H1 (cell line): ENCODE results near the gene SAMD4A. TPM values are rescaled to one million over a fixed set of nuclear protein-coding genes. Genes with fewer than 3 reads are reported as not detected.

ENCODE experiments used
- CTCF ChIA-PET: fragments of 300-600 bp; sonication (Branson Sonifier 250); formaldehyde crosslinking; loops from one replicate; lab custom pipeline; 2021; ENCODE audit not compliant: partially characterized antibody; lab: Charles Lee
- POLR2A ChIA-PET: fragments of 300-600 bp; sonication (Branson Sonifier 250); formaldehyde crosslinking; loops from one replicate; lab custom pipeline; 2021; ENCODE audit warnings: inconsistent platforms; ENCODE audit not compliant: partially characterized antibody; lab: Charles Lee
- DNase-seq, 2 experiments: peaks; one replicate each; pipeline versions ENCODE4 v3.0.0 to v3.0.0-alpha.2; 2010 to 2022; ENCODE audit warnings: low spot score in 2 of 2, low read depth in 1 of 2, mixed read lengths in 1 of 2
- FAIRE-seq: peaks from 2 replicates; lab custom pipeline; 2011; peaks lifted over from hg19 to GRCh38; lab: Jason Lieb, UNC
- H2AFZ ChIP-seq: 2 replicates; pipeline ENCODE4 v1.8.1; 2012; ENCODE audit warnings: low read length, inconsistent platforms
- H2AK5ac ChIP-seq: 2 replicates; pipeline ENCODE4 v1.6.1; 2013; ENCODE audit warnings: low read depth, low read length
- H2BK120ac ChIP-seq: replicated peaks from 2 replicates; pipeline ENCODE3; 2013; ENCODE audit warnings: low read depth, low read length, inconsistent platforms
- H2BK12ac ChIP-seq: 2 replicates; pipeline ENCODE4 v1.6.1; 2013; ENCODE audit warnings: low read depth, low read length
- H2BK15ac ChIP-seq: 2 replicates; pipeline ENCODE4 v1.6.1; 2013; ENCODE audit warnings: low read length
- H2BK20ac ChIP-seq: 2 replicates; pipeline ENCODE4 v1.6.1; 2013; ENCODE audit warnings: low read length
- H2BK5ac ChIP-seq: 2 replicates; pipeline ENCODE4 v1.6.1; 2013; ENCODE audit warnings: low read depth, low read length
- H3K14ac ChIP-seq: 2 replicates; pipeline ENCODE4 v1.6.1; 2013; ENCODE audit warnings: inconsistent platforms; ENCODE audit not compliant: insufficient read length
- H3K18ac ChIP-seq: 2 replicates; pipeline ENCODE4 v1.6.1; 2013; ENCODE audit warnings: low read length; ENCODE audit errors: extremely low read depth
- H3K23ac ChIP-seq: 2 replicates; pipeline ENCODE4 v1.6.1; 2013; ENCODE audit warnings: inconsistent platforms; ENCODE audit not compliant: insufficient read length
- H3K23me2 ChIP-seq: 2 replicates; pipeline ENCODE4 v1.6.1; 2013; ENCODE audit warnings: low read depth, low read length
- H3K27ac ChIP-seq: 2 replicates; pipeline ENCODE4 v1.6.1; 2011; ENCODE audit warnings: low read depth, low read length, inconsistent platforms
- H3K27me3 ChIP-seq, 4 experiments: replicated peaks in 1 of 4; 1 replicate in 1 of 4; 2 replicates in 3 of 4; pipeline versions ENCODE4 v1.6.1 to v1.8.1; 2011 to 2013; ENCODE audit warnings: low read length in 3 of 4, mild to moderate bottlenecking in 3 of 4, inconsistent platforms in 2 of 4, mixed read lengths in 2 of 4, moderate library complexity in 1 of 4; ENCODE audit not compliant: control insufficient read depth in 3 of 4, insufficient read depth in 3 of 4; ENCODE audit errors: extremely low read depth in 1 of 4
- H3K36me3 ChIP-seq, 4 experiments: 2 replicates each; pipeline versions ENCODE4 v1.6.1 to v1.8.1; 2011 to 2013; ENCODE audit warnings: mild to moderate bottlenecking in 4 of 4, low read length in 3 of 4, moderate library complexity in 2 of 4, control low read depth in 1 of 4, inconsistent platforms in 1 of 4; ENCODE audit not compliant: insufficient read depth in 4 of 4, control insufficient read depth in 2 of 4
- H3K4ac ChIP-seq: replicated peaks from 2 replicates; pipeline ENCODE3; 2013; ENCODE audit warnings: low read length, low read depth, mixed read lengths, inconsistent platforms; ENCODE audit not compliant: insufficient read length
- H3K4me1 ChIP-seq, 4 experiments: replicated peaks in 1 of 4; 1 replicate in 1 of 4; 2 replicates in 3 of 4; pipeline versions ENCODE4 v1.6.1 to v1.8.1; 2011 to 2013; ENCODE audit warnings: low read length in 3 of 4, inconsistent platforms in 2 of 4, mixed read lengths in 1 of 4; ENCODE audit not compliant: insufficient read depth in 4 of 4, control insufficient read depth in 3 of 4
- H3K4me2 ChIP-seq, 2 experiments: 2 replicates each; pipeline versions ENCODE4 v1.6.1 to v1.8.1; 2011 to 2013; ENCODE audit warnings: low read depth in 2 of 2, low read length in 2 of 2, control low read depth in 1 of 2, inconsistent platforms in 1 of 2, mild to moderate bottlenecking in 1 of 2; ENCODE audit not compliant: insufficient read depth in 1 of 2
- H3K4me3 ChIP-seq, 4 experiments: fragments of 200-600, 300-600 bp in 1 of 4; sonication (generic), shearing (Covaris generic), sonication (Bioruptor Twin) in 1 of 4; 2 replicates each; pipeline versions ENCODE4 v1.5.1 to v1.8.1; 2011 to 2016; ENCODE audit warnings: low read length in 4 of 4, low read depth in 3 of 4, control low read depth in 2 of 4, inconsistent platforms in 2 of 4, mild to moderate bottlenecking in 2 of 4, mixed read lengths in 1 of 4, moderate library complexity in 1 of 4; ENCODE audit not compliant: insufficient read depth in 2 of 4; ENCODE audit errors: extremely low read depth in 1 of 4
- H3K56ac ChIP-seq: replicated peaks from 2 replicates; pipeline ENCODE3; 2013; ENCODE audit warnings: low read depth, mild to moderate bottlenecking, mixed read lengths, low read length, inconsistent platforms; ENCODE audit not compliant: insufficient read length
- H3K79me1 ChIP-seq: 2 replicates; pipeline ENCODE4 v1.6.1; 2013; ENCODE audit warnings: low read depth, low read length, control low read depth
- H3K79me2 ChIP-seq, 2 experiments: 2 replicates each; pipeline versions ENCODE4 v1.6.1 to v1.8.1; 2012 to 2013; ENCODE audit warnings: low read length in 2 of 2, mild to moderate bottlenecking in 2 of 2, inconsistent platforms in 1 of 2; ENCODE audit not compliant: insufficient read depth in 2 of 2, control insufficient read depth in 1 of 2
- H3K9ac ChIP-seq, 4 experiments: replicated peaks in 1 of 4; 1 replicate in 1 of 4; 2 replicates in 3 of 4; pipeline versions ENCODE4 v1.6.1 to v1.8.1; 2011 to 2013; ENCODE audit warnings: low read depth in 3 of 4, low read length in 3 of 4, control low read depth in 2 of 4, mild to moderate bottlenecking in 2 of 4, moderate library complexity in 2 of 4, inconsistent platforms in 1 of 4; ENCODE audit errors: extremely low read depth in 1 of 4
- H3K9me3 ChIP-seq, 2 experiments: 2 replicates each; pipeline versions ENCODE4 v1.6.1 to v1.8.1; 2012 to 2013; ENCODE audit warnings: mild to moderate bottlenecking in 2 of 2, moderate library complexity in 2 of 2, control low read depth in 1 of 2, inconsistent platforms in 1 of 2, low read depth in 1 of 2, low read length in 1 of 2, mixed read lengths in 1 of 2; ENCODE audit not compliant: insufficient read depth in 2 of 2
- H4K20me1 ChIP-seq, 2 experiments: replicated peaks in 1 of 2; 2 replicates each; pipeline versions ENCODE3 to v1.8.1; 2011 to 2013; ENCODE audit warnings: inconsistent platforms in 2 of 2, low read length in 2 of 2, mild to moderate bottlenecking in 1 of 2; ENCODE audit not compliant: insufficient read depth in 2 of 2, control insufficient read depth in 1 of 2
- H4K5ac ChIP-seq: 2 replicates; pipeline ENCODE4 v1.6.1; 2013; ENCODE audit warnings: low read length, low read depth, mixed read lengths, inconsistent platforms; ENCODE audit not compliant: insufficient read length
- H4K8ac ChIP-seq: 2 replicates; pipeline ENCODE4 v1.8.0; 2013; ENCODE audit warnings: mild to moderate bottlenecking, moderate library complexity, low read length, inconsistent platforms; ENCODE audit not compliant: insufficient read depth; ENCODE audit errors: extremely low read depth
- H4K91ac ChIP-seq: replicated peaks from 2 replicates; pipeline ENCODE3; 2013; ENCODE audit warnings: low read length, mixed read lengths, inconsistent platforms; ENCODE audit not compliant: insufficient read length
- BRCA1 ChIP-seq: IDR thresholded peaks from 2 replicates; pipeline ENCODE4 v1.6.1; 2012; ENCODE audit warnings: low read depth, low read length, improper control_type of control experiment
- EP300 ChIP-seq, 2 experiments: IDR thresholded peaks; 1 replicate in 1 of 2; 2 replicates in 1 of 2; pipeline ENCODE4 v1.6.1; 2011 to 2012; ENCODE audit warnings: low read depth in 2 of 2, low read length in 2 of 2, mild to moderate bottlenecking in 2 of 2, borderline replicate concordance in 1 of 2, inconsistent platforms in 1 of 2, moderate library complexity in 1 of 2
- FOSL1 ChIP-seq: IDR thresholded peaks from 2 replicates; pipeline ENCODE4 v1.6.1; 2011; ENCODE audit warnings: mild to moderate bottlenecking, low read depth, low read length, moderate library complexity; ENCODE audit not compliant: insufficient read depth
- HDAC2 ChIP-seq, 2 experiments: fragments of 300-600 bp in 1 of 2; sonication (generic) in 1 of 2; IDR thresholded peaks; 2 replicates each; pipeline ENCODE4 v1.6.1; 2011 to 2012; ENCODE audit warnings: low read depth in 2 of 2, low read length in 2 of 2, mild to moderate bottlenecking in 2 of 2, moderate library complexity in 2 of 2, borderline replicate concordance in 1 of 2, inconsistent platforms in 1 of 2
- POLR2AphosphoS5 ChIP-seq: IDR thresholded peaks from 2 replicates; pipeline ENCODE4 v1.6.1; 2011; ENCODE audit warnings: low read depth, low read length
- RAD21 ChIP-seq, 2 experiments: IDR thresholded peaks in 1 of 2; conservative IDR thresholded peaks in 1 of 2; 2 replicates each; pipeline ENCODE4 v1.6.1; 2011; ENCODE audit warnings: low read depth in 2 of 2, low read length in 2 of 2, improper control_type of control experiment in 1 of 2, inconsistent platforms in 1 of 2, mild to moderate bottlenecking in 1 of 2, moderate library complexity in 1 of 2
- RXRA ChIP-seq: IDR thresholded peaks from 2 replicates; pipeline ENCODE4 v1.6.1; 2011; ENCODE audit warnings: low read depth, mild to moderate bottlenecking, low read length, moderate library complexity; ENCODE audit not compliant: insufficient read depth
- TAF1 ChIP-seq: IDR thresholded peaks from 2 replicates; pipeline ENCODE4 v1.6.1; 2011; ENCODE audit warnings: mild to moderate bottlenecking, low read depth, low read length
- ZNF274 ChIP-seq: IDR thresholded peaks from 2 replicates; pipeline ENCODE4 v1.7.0; 2012; ENCODE audit warnings: low read length, borderline replicate concordance; ENCODE audit errors: extremely low read depth
- WGBS, 2 experiments: shearing (Covaris generic) in 1 of 2; methylation state at CpG; one replicate each; pipeline versions ENCODE4 v1.1.6 to v1.1.7; 2013 to 2015; ENCODE audit warnings: low lambda C conversion rate in 2 of 2, mixed read lengths in 2 of 2, inconsistent platforms in 1 of 2, low coverage in 1 of 2, missing lambda C conversion rate in 1 of 2; ENCODE audit not compliant: insufficient replicate concordance in 2 of 2, insufficient coverage in 1 of 2, insufficient read length in 1 of 2; ENCODE audit errors: extremely low coverage in 1 of 2, missing lambda C conversion rate in 1 of 2; 5-methylcytosine and 5-hydroxymethylcytosine counted together
- polyA plus RNA-seq, 7 experiments: library from polyadenylated mRNA; depleted of rRNA in 3 of 7; stranded (reverse) in 5 of 7; unstranded in 2 of 7; fragments of >200 nt in 5 of 7; fragments of 200-250 nt in 2 of 7; gene quantifications; 1 replicate in 5 of 7; 2 replicates in 1 of 7; 4 replicates in 1 of 7; pipeline versions ENCODE4 v1.2.1 to v1.2.3, GENCODE V29; 2011 to 2013; ENCODE audit warnings: missing spikeins in 2 of 7, mixed read lengths in 2 of 7
- total RNA-seq: library from RNA; stranded (reverse); fragmentation: NEBNext Ultra II Directional; extraction: Animal tissue kit (Norgen Biotek cat#: 25700); gene quantifications from 2 replicates; pipeline ENCODE4 v1.2.1, GENCODE V29; 2021

The SAMD4A gene
- total and polyA plus RNA-seq, 2 of the 8 experiments (the other 6 are each of a cell fraction or from before 2014, with no cell fraction given): 2.4 to 12.3 TPM

- Histone ChIP-seq H3K36me3 (0 out of 8 replicates have a peak, but pooled peaks cover 0 to 2% (median 0%) of the 10 kb centered on the region in 4 experiments), H2AFZ (no peak overlapping the region), H2BK5ac (no peak overlapping the region), H3K14ac (no peak overlapping the region), H4K8ac (no peak overlapping the region), H3K56ac (no peak overlapping the region), H3K9ac (no peak overlapping the region), H3K4me2 (no peak overlapping the region), H2AK5ac (no peak overlapping the region), H2BK15ac (no peak overlapping the region), H3K9me3 (no peaks in the 10 kb centered on the region), H3K23me2 (no peaks in the 10 kb centered on the region), H3K4me1 (no peaks in the 10 kb centered on the region), H3K27ac (no peak overlapping the region), H3K18ac (no peak overlapping the region), H2BK120ac (no peak overlapping the region), H4K20me1 (peaks cover 0 to 2% of the 10 kb centered on the region in 2 experiments), H4K5ac (no peak overlapping the region), H3K4ac (no peak overlapping the region), H3K27me3 (no peaks in the 10 kb centered on the region), H3K4me3 (no peak overlapping the region), H3K79me1 (no peaks in the 10 kb centered on the region; the same call in 1 of the 2 replicates), H2BK12ac (no peak overlapping the region), H3K23ac (no peak overlapping the region), H4K91ac (no peak overlapping the region), H2BK20ac (no peak overlapping the region), H3K79me2 (no peaks in the 10 kb centered on the region)
- FAIRE-seq: no peak
- ChIA-PET CTCF (interaction anchor here (0.5 to 1.7 kb wide), 8 partner anchors 9 to 294 kb away, joined by 3 to 7 read pairs (median 3); no protein-coding TSS in a partner anchor), POLR2A (no interaction called here)
- 78% methylated on average over 11 of the region's 11 CpGs; no CpG with 5 or more reads in 1 of the 2 experiments for WGBS, 2 experiments
- no peak for DNase-seq
- TF ChIP-seq HDAC2 (IDR thresholded peaks at IDR 0.05; ENCODE audit: borderline replicate concordance in 1 of 2, low read depth in 2 of 2, low read length in 2 of 2): no peak
- no peak for TF ChIP-seq POLR2AphosphoS5
- TF ChIP-seq EP300 (IDR thresholded peaks at IDR 0.05; ENCODE audit: borderline replicate concordance in 1 of 2, low read depth in 2 of 2, low read length in 2 of 2): no peak
- no peak for TF ChIP-seq RXRA
- no peak for TF ChIP-seq RAD21 (IDR thresholded peaks at IDR 0.05 in 1 of 2, conservative IDR thresholded peaks at IDR 0.05 in 1 of 2; ENCODE audit: low read depth in 2 of 2, low read length in 2 of 2)
- TF ChIP-seq ZNF274: no peak
- TF ChIP-seq TAF1: no peak
- TF ChIP-seq FOSL1: no peak
- no peak for TF ChIP-seq BRCA1
Measured at GRCh38 chr14:54754623-54755386, 187.9 kb downstream of the SAMD4A start.
